LNCAP (cell line): Measurements from ENCODE around the gene GAREM2.

Source experiments
- TF ChIP-seq, protein P1 (sequence below): fragments of 450-650 bp; IDR thresholded peaks from 2 replicates; pipeline ENCODE4 v1.5.1; 2017; ENCODE audit warnings: mild to moderate bottlenecking

Gene GAREM2

DNA sequence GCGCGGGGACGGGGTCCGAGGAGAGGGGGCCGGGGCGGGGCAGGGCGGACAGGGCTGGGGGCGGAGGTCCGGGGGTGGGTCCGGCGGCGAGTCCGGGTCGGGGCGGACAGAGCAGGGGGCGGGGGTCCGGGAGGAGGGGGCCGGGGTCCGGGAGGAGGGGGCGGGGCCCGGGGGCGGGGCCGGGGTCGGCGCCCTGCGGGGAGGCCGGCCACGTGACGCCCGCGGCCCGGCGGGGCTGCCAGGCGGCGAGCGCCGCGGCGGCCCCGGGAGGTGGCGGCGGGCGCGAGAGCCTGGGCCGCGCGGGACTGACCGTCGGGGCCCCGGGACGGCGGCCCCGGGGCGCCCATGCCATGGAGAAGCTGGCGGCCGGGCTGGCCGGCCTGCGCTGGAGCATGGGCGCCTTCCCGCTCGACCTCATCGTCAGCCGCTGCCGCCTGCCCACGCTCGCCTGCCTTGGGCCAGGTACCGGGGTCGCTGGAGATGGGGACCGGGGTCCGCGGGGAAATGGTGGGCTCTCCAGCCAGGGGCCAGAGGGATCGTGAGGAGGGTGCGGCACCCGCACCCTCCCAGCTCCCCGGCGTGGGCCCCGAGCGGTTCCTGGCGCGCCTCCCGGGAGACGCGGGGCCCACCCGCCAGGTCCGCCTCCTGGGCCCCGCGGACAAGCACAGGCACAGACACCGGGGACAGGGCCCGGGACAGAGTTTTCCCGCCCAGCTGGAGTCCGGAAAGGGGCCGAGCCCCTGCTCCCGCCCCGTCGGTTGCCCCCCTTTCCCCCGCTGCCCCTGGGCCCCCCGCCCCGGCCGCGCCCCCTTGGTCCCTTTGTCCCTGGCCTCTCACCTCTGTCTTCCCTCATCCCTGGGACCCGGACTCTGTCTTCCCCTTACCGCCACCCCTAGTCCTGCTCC is at the start of gene GAREM2:
Gene GAREM2 (plus strand): TSS at position 218 of the 905 bp plus-strand sequence. CDS start 133 bp downstream, at position 351.
- TF ChIP-seq, protein P1, sequence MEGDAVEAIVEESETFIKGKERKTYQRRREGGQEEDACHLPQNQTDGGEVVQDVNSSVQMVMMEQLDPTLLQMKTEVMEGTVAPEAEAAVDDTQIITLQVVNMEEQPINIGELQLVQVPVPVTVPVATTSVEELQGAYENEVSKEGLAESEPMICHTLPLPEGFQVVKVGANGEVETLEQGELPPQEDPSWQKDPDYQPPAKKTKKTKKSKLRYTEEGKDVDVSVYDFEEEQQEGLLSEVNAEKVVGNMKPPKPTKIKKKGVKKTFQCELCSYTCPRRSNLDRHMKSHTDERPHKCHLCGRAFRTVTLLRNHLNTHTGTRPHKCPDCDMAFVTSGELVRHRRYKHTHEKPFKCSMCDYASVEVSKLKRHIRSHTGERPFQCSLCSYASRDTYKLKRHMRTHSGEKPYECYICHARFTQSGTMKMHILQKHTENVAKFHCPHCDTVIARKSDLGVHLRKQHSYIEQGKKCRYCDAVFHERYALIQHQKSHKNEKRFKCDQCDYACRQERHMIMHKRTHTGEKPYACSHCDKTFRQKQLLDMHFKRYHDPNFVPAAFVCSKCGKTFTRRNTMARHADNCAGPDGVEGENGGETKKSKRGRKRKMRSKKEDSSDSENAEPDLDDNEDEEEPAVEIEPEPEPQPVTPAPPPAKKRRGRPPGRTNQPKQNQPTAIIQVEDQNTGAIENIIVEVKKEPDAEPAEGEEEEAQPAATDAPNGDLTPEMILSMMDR = no peak

DNA sequence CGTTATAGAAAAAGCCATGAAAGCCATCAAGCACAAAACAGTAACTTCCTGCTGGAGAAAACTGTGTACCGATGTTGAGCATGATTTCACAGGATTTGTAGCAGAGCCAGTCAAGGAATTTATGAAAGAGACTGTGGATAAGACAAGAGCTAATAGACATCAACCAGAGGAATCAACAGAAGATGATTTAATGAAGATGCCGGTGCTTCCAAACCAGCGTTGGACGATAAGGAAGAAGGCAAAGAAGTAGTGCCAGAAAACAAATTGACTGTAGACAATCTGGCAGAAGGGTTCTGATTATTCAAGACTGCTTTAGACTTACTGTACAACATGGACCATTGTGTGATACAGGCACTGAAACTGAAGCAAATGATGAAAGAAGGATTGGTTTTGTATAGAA is 49.5 kb upstream of the GAREM2 start:
- TF ChIP-seq, protein P1 = no peak

DNA sequence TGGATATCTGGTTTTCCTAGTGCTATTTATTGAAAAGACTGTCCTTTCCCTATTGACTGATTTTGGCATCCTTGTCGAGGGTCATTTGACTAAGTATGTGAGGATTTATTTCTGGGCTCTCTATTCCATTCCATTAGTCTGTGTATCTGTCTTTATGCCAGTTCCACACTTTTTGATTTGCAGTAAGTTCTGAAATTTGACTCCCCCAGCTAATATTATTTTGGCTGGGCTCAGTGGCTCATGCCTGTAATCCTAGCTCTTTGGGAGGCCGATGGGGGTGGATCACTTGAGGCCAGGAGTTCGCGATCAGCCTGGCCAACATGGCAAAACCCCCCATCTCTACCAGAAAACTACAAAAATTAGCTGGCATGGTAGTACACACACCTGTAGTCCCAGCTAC is 46.8 kb upstream of the GAREM2 start:
- TF ChIP-seq, protein P1 = no peak

DNA sequence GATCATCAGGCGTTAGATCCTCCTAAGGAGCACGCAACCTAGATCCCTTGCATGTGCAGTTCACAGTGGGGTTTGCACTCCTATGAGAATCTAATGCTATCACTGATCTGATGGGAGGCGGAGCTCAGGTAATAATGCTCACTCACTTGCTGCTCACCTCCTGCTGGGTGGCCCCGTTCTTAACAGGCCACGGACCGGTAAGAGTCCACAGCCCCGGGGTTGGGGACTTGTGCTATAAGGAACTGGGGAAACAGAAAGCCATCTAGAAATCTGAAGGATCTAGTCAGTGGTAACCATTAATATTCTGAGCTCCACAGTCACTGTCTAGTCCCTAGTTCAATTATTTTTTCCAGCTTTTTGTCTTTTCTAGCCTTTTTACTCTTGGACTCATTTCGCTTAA is 44.7 kb upstream of the GAREM2 start:
- TF ChIP-seq, protein P1 = no peak

DNA sequence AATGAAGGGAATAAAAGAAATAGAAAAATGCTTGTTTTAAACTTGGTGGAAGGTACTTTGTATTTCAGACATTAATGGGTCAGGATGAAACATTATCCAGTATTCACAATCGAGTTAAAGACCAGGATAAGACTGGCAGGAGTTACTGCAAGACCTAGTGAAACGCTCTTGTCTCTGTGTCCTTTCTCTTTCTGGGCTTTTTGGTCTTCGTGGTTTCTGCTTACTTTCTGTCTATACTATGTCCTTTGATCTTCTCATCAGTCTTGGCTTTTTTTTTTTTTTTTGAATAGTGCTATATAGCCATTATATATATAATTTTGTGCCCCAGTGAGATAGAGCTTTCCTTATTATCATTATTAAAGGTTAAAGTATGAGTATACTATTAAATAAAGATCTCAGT is 42.1 kb upstream of the GAREM2 start:
- TF ChIP-seq, protein P1 = no peak

DNA sequence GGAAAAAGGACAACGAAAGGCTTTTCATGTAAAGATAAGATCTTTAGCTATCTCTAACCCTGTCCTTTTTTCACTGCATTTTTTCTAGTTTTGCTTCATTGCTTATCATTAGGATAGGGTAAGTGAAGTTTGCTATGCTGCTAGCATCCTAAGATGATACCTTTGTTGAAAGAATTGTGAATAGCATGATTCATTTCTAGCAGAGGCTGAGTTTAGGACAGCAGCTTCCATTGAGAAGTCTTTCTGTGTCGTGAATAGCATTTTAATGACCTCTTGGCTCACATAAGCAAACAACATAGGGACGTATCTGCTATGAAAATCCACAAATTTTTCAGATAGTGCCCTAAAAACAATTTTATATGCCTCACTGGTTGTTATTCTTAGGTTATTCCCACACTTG is 36.4 kb upstream of the GAREM2 start:
- TF ChIP-seq, protein P1 = no peak

DNA sequence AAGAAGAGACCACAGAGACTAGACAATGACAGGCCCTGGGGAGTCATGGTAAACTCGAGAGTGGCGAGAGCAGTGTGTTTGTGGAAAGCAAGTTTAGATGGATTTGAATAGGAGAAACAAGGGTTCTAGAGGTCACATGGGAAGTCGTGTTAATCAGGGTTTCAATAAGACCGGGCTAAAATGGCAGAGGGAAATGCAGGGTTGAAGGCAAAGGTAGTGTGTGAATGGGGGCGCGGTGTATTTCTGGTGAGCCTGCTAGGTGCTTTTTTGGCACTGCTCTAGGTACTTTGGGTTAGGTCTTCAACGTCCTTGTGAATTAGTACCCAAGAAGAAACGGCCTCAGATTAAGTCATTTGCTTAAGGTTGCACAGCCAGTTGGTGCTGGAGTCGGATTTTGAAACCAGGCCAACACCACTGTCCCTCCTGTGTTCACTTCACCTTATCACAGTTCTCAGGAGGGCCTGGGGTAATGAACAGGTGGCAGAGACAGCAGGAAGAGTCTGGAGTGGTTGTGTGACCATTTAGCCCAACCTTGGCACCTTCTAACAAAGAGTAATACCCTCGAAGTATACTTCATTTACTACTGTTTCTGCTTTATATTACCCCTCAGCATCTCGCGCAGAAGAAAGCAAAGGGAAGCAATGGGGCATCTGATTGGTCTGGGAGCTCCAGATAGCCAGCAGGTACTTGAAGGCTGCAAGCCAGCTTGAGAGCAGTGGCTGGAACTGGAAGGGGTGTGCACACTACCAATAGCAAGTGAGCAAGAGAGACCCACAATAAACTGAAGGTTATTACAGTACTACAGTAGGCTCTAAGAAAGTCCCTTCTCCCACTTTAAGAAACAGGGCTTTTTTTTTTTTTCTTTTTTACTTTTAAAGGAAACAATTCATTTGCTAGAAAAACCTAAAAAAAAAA is 33.4 kb upstream of the GAREM2 start:
- TF ChIP-seq, protein P1 = no peak
